HEK293T (cell line): ENCODE data around the gene MEOX1.

ENCODE experiments used
- CTCF ChIA-PET: fragments of 350-600 bp; formaldehyde crosslinking; extraction: SDS; loops from one replicate; lab custom pipeline; 2021; ENCODE audit warnings: antibody characterized with exemption, inconsistent platforms; lab: Yijun Ruan, JAX
- POLR2A ChIA-PET: fragments of 350-600 bp; formaldehyde crosslinking; extraction: SDS; loops from one replicate; lab custom pipeline; 2020; ENCODE audit warnings: antibody characterized with exemption, inconsistent platforms; lab: Yijun Ruan, JAX
- DNase-seq: peaks from one replicate; pipeline ENCODE4 v3.0.0; 2012; ENCODE audit warnings: mixed read lengths; ENCODE audit errors: extremely low spot score
- ARNT ChIP-seq: fragments of 450-650 bp; IDR thresholded peaks from 2 replicates; pipeline ENCODE4 v1.6.1; 2017; ENCODE audit warnings: mild to moderate bottlenecking
- BHLHE40 ChIP-seq: fragments of 450-650 bp; IDR thresholded peaks from 2 replicates; pipeline ENCODE4 v1.6.1; 2016; ENCODE audit warnings: mild to moderate bottlenecking, moderate library complexity, borderline replicate concordance
- CTBP1 ChIP-seq: fragments of 450-650 bp; IDR thresholded peaks from 2 replicates; pipeline ENCODE4 v1.6.1; 2016; ENCODE audit warnings: borderline replicate concordance
- ELF4 ChIP-seq: fragments of 450-650 bp; IDR thresholded peaks from 2 replicates; pipeline ENCODE4 v1.6.1; 2017; ENCODE audit warnings: antibody characterized with exemption
- FOXA1 ChIP-seq: fragments of 450-650 bp; IDR thresholded peaks from 2 replicates; pipeline ENCODE4 v1.6.1; 2016; ENCODE audit warnings: mild to moderate bottlenecking
- FOXK2 ChIP-seq: fragments of 450-650 bp; IDR thresholded peaks from 2 replicates; pipeline ENCODE4 v1.6.1; 2016; ENCODE audit warnings: mild to moderate bottlenecking
- FOXM1 ChIP-seq: fragments of 450-650 bp; IDR thresholded peaks from 2 replicates; pipeline ENCODE4 v1.6.1; 2017; ENCODE audit warnings: mild to moderate bottlenecking, borderline replicate concordance
- HDGF ChIP-seq: fragments of 450-650 bp; IDR thresholded peaks from 2 replicates; pipeline ENCODE4 v1.6.1; 2017; ENCODE audit warnings: antibody characterized with exemption, borderline replicate concordance
- L3MBTL2 ChIP-seq: fragments of 450-650 bp; conservative IDR thresholded peaks from 2 replicates; pipeline ENCODE4 v1.6.1; 2016; ENCODE audit warnings: mild to moderate bottlenecking
- LEF1 ChIP-seq: fragments of 450-650 bp; IDR thresholded peaks from 2 replicates; pipeline ENCODE4 v1.6.1; 2017; ENCODE audit warnings: mild to moderate bottlenecking, borderline replicate concordance
- NFRKB ChIP-seq: fragments of 450-650 bp; IDR thresholded peaks from 2 replicates; pipeline ENCODE4 v1.6.1; 2016; ENCODE audit warnings: mild to moderate bottlenecking, moderate library complexity
- SP1 ChIP-seq: fragments of 450-650 bp; IDR thresholded peaks from 2 replicates; pipeline ENCODE4 v1.6.1; 2017
- SUZ12 ChIP-seq: fragments of 450-650 bp; IDR thresholded peaks from 2 replicates; pipeline ENCODE4 v1.6.1; 2016; ENCODE audit warnings: mild to moderate bottlenecking
- TARDBP ChIP-seq: fragments of 450-650 bp; IDR thresholded peaks from 2 replicates; pipeline ENCODE4 v1.6.1; 2016
- ZNF384 ChIP-seq: fragments of 450-650 bp; IDR thresholded peaks from 2 replicates; pipeline ENCODE4 v1.6.1; 2016
- TF ChIP-seq, protein P1 (sequence below): fragments of 450-650 bp; IDR thresholded peaks from 2 replicates; pipeline ENCODE4 v1.6.1; 2016

Gene MEOX1

GRCh38 chr17:43663383-43663782 lies 1.7 kb upstream of the MEOX1 start:
- ChIA-PET CTCF (no interaction called here), POLR2A (no interaction called here)
- no peak for DNase-seq
- TF ChIP-seq ZNF384: 0 out of 2 replicates have a peak, but pooled peaks have one; percentile 42
- no peak for TF ChIP-seq BHLHE40

- TF ChIP-seq SUZ12 (no peak), ZNF384 (no peak), LEF1 (no peak), L3MBTL2 (no peak), TARDBP (no peak), HDGF (no peak), NFRKB (no peak), FOXK2 (no peak), ELF4 (no peak), FOXA1 (no peak), BHLHE40 (no peak), ARNT (no peak), CTBP1 (no peak), FOXM1 (no peak), SP1 (no peak)
- TF ChIP-seq, protein P1, sequence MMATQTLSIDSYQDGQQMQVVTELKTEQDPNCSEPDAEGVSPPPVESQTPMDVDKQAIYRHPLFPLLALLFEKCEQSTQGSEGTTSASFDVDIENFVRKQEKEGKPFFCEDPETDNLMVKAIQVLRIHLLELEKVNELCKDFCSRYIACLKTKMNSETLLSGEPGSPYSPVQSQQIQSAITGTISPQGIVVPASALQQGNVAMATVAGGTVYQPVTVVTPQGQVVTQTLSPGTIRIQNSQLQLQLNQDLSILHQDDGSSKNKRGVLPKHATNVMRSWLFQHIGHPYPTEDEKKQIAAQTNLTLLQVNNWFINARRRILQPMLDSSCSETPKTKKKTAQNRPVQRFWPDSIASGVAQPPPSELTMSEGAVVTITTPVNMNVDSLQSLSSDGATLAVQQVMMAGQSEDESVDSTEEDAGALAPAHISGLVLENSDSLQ: no peak
- DNase-seq: no peak
- POLR2A ChIA-PET: no interaction called here
- CTCF ChIA-PET: no interaction called here
Measured at GRCh38 chr17:43662413-43663141, 855 bp upstream of the MEOX1 start.

DNA sequence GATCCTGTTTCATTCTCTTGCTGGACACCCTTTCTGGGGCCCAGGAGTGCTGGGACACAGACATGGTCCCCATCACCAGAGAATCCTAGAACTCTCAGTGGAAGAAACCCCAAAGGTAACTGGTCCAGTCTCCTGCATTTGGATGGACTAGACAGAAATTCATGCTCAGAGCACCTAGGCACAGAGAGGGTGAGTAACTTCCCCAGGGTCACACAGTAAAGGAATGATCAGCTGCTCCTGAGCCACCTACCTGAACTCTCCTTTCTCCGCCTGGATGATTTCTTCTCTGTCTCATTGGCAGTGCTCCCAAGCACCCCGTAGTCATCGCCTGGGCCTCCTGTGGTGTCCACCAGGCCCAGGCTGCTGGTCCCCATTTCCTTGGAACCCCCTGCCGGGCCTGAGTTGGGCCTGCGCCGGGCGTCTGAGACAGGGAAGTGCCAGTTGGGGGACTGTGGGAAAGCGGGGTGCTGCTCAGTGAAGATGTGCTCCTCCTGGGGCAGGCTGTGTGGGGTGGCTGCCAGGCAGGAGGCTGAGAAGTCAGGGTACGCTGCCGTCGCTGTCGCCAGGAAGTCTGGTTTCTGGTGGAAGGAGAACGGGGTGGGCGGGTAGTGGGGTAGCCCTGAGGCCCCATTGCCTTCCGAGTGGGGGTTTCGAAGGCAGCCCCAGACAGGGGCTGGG lies 767 bp downstream of the MEOX1 start:
- ChIA-PET POLR2A (no interaction called here), CTCF (interaction anchor here (0.7 kb wide), 1 partner anchor 326 kb away, joined by 3 read pairs; no protein-coding TSS in a partner anchor)
- no peak for DNase-seq
- TF ChIP-seq SP1 (no peak), HDGF (no peak), NFRKB (no peak), L3MBTL2 (no peak), FOXM1 (no peak), CTBP1 (no peak), TARDBP (no peak)

- POLR2A ChIA-PET: interaction anchor here (0.6 kb wide), 1 partner anchor 272 kb away, joined by 3 read pairs; no protein-coding TSS in a partner anchor
- no peak for DNase-seq
- CTCF ChIA-PET: interaction anchor here (0.9 to 1.0 kb wide), 2 partner anchors 14 to 83 kb away, joined by 3 to 5 read pairs; no protein-coding TSS in a partner anchor
- no peak for TF ChIP-seq ELF4
- no peak for TF ChIP-seq SP1
- TF ChIP-seq HDGF: no peak
- no peak for TF ChIP-seq FOXM1
- no peak for TF ChIP-seq FOXK2
- TF ChIP-seq NFRKB: no peak
- TF ChIP-seq BHLHE40: no peak
- no peak for TF ChIP-seq ZNF384
- TF ChIP-seq CTBP1: no peak
- TF ChIP-seq L3MBTL2: no peak
- no peak for TF ChIP-seq FOXA1
- TF ChIP-seq, protein P1: no peak
- TF ChIP-seq TARDBP: no peak
- no peak for TF ChIP-seq SUZ12
Measured at GRCh38 chr17:43659823-43660617, 1.7 kb downstream of the MEOX1 start.

DNA sequence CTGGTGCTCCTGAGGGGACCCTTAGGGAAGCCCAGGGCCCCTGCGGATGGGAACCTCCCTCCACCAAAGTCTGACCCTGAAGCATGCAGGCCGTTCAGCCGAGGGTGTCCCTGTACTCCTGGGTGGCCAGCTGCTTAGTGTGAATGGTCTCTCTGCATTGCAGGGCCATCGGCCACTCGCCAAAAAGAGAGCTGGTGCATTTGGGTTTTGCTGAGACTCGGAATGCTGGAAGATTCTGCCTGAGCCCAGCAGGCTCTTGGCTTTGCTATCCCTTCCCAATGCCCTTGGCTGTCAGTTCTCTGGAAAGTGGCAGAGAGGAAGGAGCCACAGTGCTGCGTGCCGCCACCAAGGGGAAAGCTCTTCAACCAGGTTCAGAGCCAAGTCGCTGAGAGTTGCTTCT lies 2.8 kb downstream of the MEOX1 start:
- CTCF ChIA-PET: interaction anchor here (1.0 kb wide), 1 partner anchor 24 kb away, joined by 3 read pairs; no protein-coding TSS in a partner anchor
- TF ChIP-seq SP1: no peak
- POLR2A ChIA-PET: no interaction called here
- no peak for DNase-seq

DNA sequence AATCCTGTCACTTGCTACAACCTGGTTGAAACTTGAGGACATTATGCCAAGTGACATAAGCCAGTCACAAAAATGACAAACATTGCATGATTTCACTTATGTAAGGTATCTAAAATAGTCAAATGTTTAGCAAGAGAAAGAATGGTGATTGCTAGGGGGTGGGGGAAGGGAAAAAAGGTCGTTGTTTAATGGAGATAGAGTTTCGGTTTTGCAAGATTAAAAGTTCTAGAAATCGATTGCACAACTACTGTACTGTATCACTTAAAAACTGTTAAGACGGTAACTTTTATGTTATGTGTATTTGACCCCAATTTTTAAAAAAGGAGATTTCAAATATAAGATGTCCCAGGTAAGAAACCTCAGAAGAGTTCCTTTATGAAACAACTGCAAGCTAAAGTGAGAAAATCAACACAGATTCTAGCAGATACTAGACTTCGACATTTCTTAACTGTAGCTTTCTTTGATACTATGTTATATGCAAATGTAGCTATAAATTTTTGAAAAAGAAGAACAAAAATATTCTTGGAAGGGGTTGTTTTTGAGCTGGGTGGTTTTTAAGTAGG lies 5.9 kb downstream of the MEOX1 start:
- TF ChIP-seq HDGF (no peak), ELF4 (no peak), FOXA1 (no peak), ZNF384 (peak; percentile 82), FOXK2 (no peak), LEF1 (no peak), SUZ12 (no peak), CTBP1 (0 out of 2 replicates have a peak, but pooled peaks have one; percentile 9)
- CTCF ChIA-PET: interaction anchor here (0.9 to 1.0 kb wide), 2 partner anchors 12 to 18 kb away, joined by 3 to 4 read pairs; no protein-coding TSS in a partner anchor
- DNase-seq: no peak
- POLR2A ChIA-PET: interaction anchor here (0.6 kb wide), 1 partner anchor 19 kb away, joined by 4 read pairs; no protein-coding TSS in a partner anchor
